Caco-2 (cell line): Measurements from ENCODE around the gene RNF145. TPM values are rescaled to one million over a fixed set of nuclear protein-coding genes. Genes with fewer than 3 reads are reported as not detected.

Experiments
- BruUV-seq: library from RNA; stranded (reverse); fragments of 400-500 nt; replicated peaks from 2 replicates; lab custom pipeline; 2021; lab: Mats Ljungman, UMichigan
- CTCF ChIA-PET: fragments of 300-600 bp; sonication (Branson Sonifier 250); formaldehyde crosslinking; loops from one replicate; lab custom pipeline; 2022; ENCODE audit warnings: antibody characterized with exemption; lab: Charles Lee
- POLR2A ChIA-PET: fragments of 300-600 bp; sonication (Branson Sonifier 250); formaldehyde crosslinking; loops from one replicate; lab custom pipeline; 2022; ENCODE audit warnings: antibody characterized with exemption; lab: Charles Lee
- DNase-seq, 2 experiments: peaks; one replicate each; pipeline versions ENCODE4 v3.0.0 to v3.0.0-alpha.2; 2020 to 2022
- H3K27me3 ChIP-seq: replicated peaks from 2 replicates; pipeline ENCODE4 v1.6.0; 2011; ENCODE audit warnings: low read length; ENCODE audit not compliant: control insufficient read depth, insufficient read depth
- H3K36me3 ChIP-seq: 2 replicates; pipeline ENCODE4 v1.5.1; 2011; ENCODE audit warnings: low read length; ENCODE audit not compliant: control insufficient read depth, insufficient read depth
- H3K4me1 ChIP-seq: fragments of 250-450 bp; sonication (Bioruptor Pico); 2 replicates; pipeline ENCODE4 v1.5.1; 2020; ENCODE audit warnings: mild to moderate bottlenecking
- H3K4me3 ChIP-seq: 2 replicates; pipeline ENCODE4 v1.5.1; 2011; ENCODE audit warnings: low read depth, mild to moderate bottlenecking, control low read depth, low read length
- H3K9me3 ChIP-seq: fragments of 250-450 bp; sonication (Bioruptor Pico); 2 replicates; pipeline ENCODE4 v1.5.1; 2020; ENCODE audit warnings: mild to moderate bottlenecking, moderate library complexity
- H3K27ac Mint-ChIP-seq: one replicate; pipeline ENCODE4 v1.8.0; 2022; ENCODE audit warnings: mixed read lengths; ENCODE audit not compliant: unreplicated experiment
- H3K27me3 Mint-ChIP-seq: one replicate; pipeline ENCODE4 v1.8.0; 2022; ENCODE audit warnings: mixed read lengths; ENCODE audit not compliant: insufficient read depth, unreplicated experiment
- H3K36me3 Mint-ChIP-seq: one replicate; pipeline ENCODE4 v1.8.0; 2022; ENCODE audit warnings: mild to moderate bottlenecking, mixed read lengths; ENCODE audit not compliant: insufficient read depth, unreplicated experiment
- H3K4me1 Mint-ChIP-seq: one replicate; pipeline ENCODE4 v1.8.0; 2022; ENCODE audit warnings: low read depth, mixed read lengths; ENCODE audit not compliant: unreplicated experiment
- H3K4me3 Mint-ChIP-seq: one replicate; pipeline ENCODE4 v1.8.0; 2022; ENCODE audit warnings: mild to moderate bottlenecking, moderate library complexity, mixed read lengths; ENCODE audit not compliant: unreplicated experiment
- H3K9me3 Mint-ChIP-seq: one replicate; pipeline ENCODE4 v1.8.0; 2022; ENCODE audit warnings: mixed read lengths; ENCODE audit not compliant: unreplicated experiment
- intact Hi-C: fragments of 100-400 bp; cut with micrococcal nuclease; formaldehyde crosslinking; loops from one replicate; pipeline ENCODE4 v1.10.0; 2022; ENCODE audit not compliant: unreplicated experiment
- total RNA-seq: library from RNA; stranded (reverse); gene quantifications from 2 replicates; pipeline ENCODE4 v1.2.3, GENCODE V29; 2022
- TF ChIP-seq, protein P1 (sequence below), 2 experiments: fragments of 200-600 bp in 1 of 2; IDR thresholded peaks; 1 replicate in 1 of 2; 2 replicates in 1 of 2; pipeline versions ENCODE4 v1.5.1 to v1.8.0; 2011 to 2022; ENCODE audit warnings: antibody characterized with exemption in 1 of 2, control low read depth in 1 of 2, inconsistent platforms in 1 of 2, low read depth in 1 of 2, low read length in 1 of 2, mild to moderate bottlenecking in 1 of 2, moderate library complexity in 1 of 2; ENCODE audit not compliant: insufficient read depth in 1 of 2, severe bottlenecking in 1 of 2, unreplicated experiment in 1 of 2

Gene RNF145
- total RNA-seq, 1 experiment from 2014 or later = 38.7 TPM

GRCh38 chr5:159203351-159203750 lies 6.0 kb downstream of the RNF145 start:
- POLR2A ChIA-PET = no interaction called here
- H3K27me3 ChIP-seq = no peaks in the 10 kb centered on the region
- Mint-ChIP-seq H3K27me3 (no peaks in the 10 kb centered on the region), H3K9me3 (no peaks in the 10 kb centered on the region), H3K36me3 (peaks cover 9% of the 10 kb centered on the region), H3K27ac (no peak overlapping the region), H3K4me3 (no peak overlapping the region), H3K4me1 (peaks cover 17% of the 10 kb centered on the region)
- CTCF ChIA-PET = no interaction called here
- H3K9me3 ChIP-seq = no peaks in the 10 kb centered on the region
- no peak overlapping the region for H3K4me3 ChIP-seq
- no peaks in the 10 kb centered on the region for H3K36me3 ChIP-seq
- no TSS peak for BruUV-seq
- 0 out of 2 replicates have a peak, but pooled peaks cover 4% of the 10 kb centered on the region for H3K4me1 ChIP-seq
- no peak for DNase-seq
- intact Hi-C loops = no loop called here
- TF ChIP-seq, protein P1, sequence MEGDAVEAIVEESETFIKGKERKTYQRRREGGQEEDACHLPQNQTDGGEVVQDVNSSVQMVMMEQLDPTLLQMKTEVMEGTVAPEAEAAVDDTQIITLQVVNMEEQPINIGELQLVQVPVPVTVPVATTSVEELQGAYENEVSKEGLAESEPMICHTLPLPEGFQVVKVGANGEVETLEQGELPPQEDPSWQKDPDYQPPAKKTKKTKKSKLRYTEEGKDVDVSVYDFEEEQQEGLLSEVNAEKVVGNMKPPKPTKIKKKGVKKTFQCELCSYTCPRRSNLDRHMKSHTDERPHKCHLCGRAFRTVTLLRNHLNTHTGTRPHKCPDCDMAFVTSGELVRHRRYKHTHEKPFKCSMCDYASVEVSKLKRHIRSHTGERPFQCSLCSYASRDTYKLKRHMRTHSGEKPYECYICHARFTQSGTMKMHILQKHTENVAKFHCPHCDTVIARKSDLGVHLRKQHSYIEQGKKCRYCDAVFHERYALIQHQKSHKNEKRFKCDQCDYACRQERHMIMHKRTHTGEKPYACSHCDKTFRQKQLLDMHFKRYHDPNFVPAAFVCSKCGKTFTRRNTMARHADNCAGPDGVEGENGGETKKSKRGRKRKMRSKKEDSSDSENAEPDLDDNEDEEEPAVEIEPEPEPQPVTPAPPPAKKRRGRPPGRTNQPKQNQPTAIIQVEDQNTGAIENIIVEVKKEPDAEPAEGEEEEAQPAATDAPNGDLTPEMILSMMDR (IDR thresholded peaks at IDR 0.05; ENCODE audit: insufficient read depth in 1 of 2, low read depth in 1 of 2, low read length in 1 of 2, severe bottlenecking in 1 of 2, unreplicated experiment in 1 of 2) = no peak

- H3K4me1 Mint-ChIP-seq = peaks cover 11% of the 10 kb centered on the region
- POLR2A ChIA-PET = no interaction called here
- CTCF ChIA-PET = no interaction called here
- no peaks in the 10 kb centered on the region for H3K9me3 Mint-ChIP-seq
- BruUV-seq = no TSS peak
- no peaks in the 10 kb centered on the region for H3K4me1 ChIP-seq
- H3K4me3 Mint-ChIP-seq = no peak overlapping the region
- intact Hi-C loops = no loop called here
- no peak for DNase-seq
- H3K27me3 ChIP-seq = no peaks in the 10 kb centered on the region
- H3K9me3 ChIP-seq = no peaks in the 10 kb centered on the region
- TF ChIP-seq, protein P1 (IDR thresholded peaks at IDR 0.05; ENCODE audit: insufficient read depth in 1 of 2, low read depth in 1 of 2, low read length in 1 of 2, severe bottlenecking in 1 of 2, unreplicated experiment in 1 of 2) = no peak
- peaks cover under 1% of the 10 kb centered on the region for H3K36me3 Mint-ChIP-seq
- H3K36me3 ChIP-seq = no peaks in the 10 kb centered on the region; the same call in 1 of the 2 replicates
- no peaks in the 10 kb centered on the region for H3K27me3 Mint-ChIP-seq
- no peak overlapping the region for H3K4me3 ChIP-seq
- H3K27ac Mint-ChIP-seq = no peak overlapping the region
Observed at GRCh38 chr5:159202151-159202550, 7.2 kb downstream of the RNF145 start.

DNA sequence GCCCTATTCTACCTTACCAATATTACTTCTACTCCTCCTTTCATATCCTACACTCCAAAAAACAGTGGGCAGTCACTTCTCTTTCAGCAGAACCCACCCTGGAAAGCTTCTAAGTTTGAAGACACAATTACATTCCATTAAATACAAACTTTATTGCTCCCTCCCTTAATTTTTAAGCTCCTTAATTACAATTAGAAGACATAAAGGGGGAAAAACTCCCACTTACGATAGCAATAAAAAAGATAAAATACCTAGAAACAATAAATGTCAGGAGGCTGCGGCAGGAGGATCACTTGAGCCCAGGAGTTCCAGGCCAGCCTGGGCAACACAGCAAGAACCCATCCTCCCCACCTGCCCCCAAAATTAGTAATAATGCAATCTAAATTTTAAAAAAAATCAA lies 9.6 kb downstream of the RNF145 start:
- no TSS peak for BruUV-seq
- TF ChIP-seq, protein P1 (IDR thresholded peaks at IDR 0.05; ENCODE audit: insufficient read depth in 1 of 2, low read depth in 1 of 2, low read length in 1 of 2, severe bottlenecking in 1 of 2, unreplicated experiment in 1 of 2) = no peak
- ChIA-PET CTCF (no interaction called here), POLR2A (no interaction called here)
- Mint-ChIP-seq H3K27ac (no peak overlapping the region), H3K9me3 (no peaks in the 10 kb centered on the region), H3K27me3 (no peaks in the 10 kb centered on the region), H3K4me1 (no peaks in the 10 kb centered on the region), H3K4me3 (no peak overlapping the region), H3K36me3 (peaks cover 13% of the 10 kb centered on the region)
- Histone ChIP-seq H3K4me3 (no peak overlapping the region), H3K4me1 (no peaks in the 10 kb centered on the region), H3K36me3 (no peaks in the 10 kb centered on the region; the same call in 1 of the 2 replicates), H3K9me3 (no peaks in the 10 kb centered on the region), H3K27me3 (no peaks in the 10 kb centered on the region)
- DNase-seq = no peak
- intact Hi-C loops = no loop called here
